ENCODE measurements around the gene SKIC3.

DNA sequence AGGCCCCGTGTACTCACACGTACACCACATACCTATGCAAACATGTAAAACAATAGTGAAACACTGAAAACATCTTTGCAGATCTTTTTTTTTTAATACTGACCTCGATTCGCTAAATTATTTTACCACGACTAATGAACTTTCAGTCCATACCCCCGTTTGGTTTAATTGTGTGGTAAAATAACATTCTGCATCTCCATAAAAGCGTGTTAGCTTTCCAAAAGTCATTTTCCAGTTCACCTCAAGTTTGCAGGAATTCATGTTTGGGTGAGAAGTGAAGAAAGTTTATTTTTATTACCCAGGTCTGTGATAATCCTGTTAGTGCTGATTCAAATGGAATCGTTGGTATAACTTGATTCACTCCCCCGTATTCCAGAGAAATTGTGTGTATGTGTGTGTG, 776 bp upstream of the SKIC3 start:
- TF ChIP-seq CTCF (conservative IDR thresholded peaks at IDR 0.05; ENCODE audit: low read depth, low read length) = no peak
- TF ChIP-seq EZH2 (IDR thresholded peaks at IDR 0.05; ENCODE audit: low read length, unreplicated experiment) = no peak

Measured in PC-3 (cell line).